GM12864 (cell line): ENCODE measurements around the gene CLIC5.

Experiments used
- DNase-seq: peaks from one replicate; pipeline ENCODE4 v3.0.0-alpha.2; 2011; ENCODE audit warnings: low read depth
- H3K4me3 ChIP-seq: 2 replicates; pipeline ENCODE4 v1.5.1; 2011; ENCODE audit warnings: mild to moderate bottlenecking, low read depth, low read length, control low read depth
- CTCF ChIP-seq: IDR thresholded peaks from 2 replicates; pipeline ENCODE4 v1.5.1; 2011; ENCODE audit warnings: low read depth, mild to moderate bottlenecking, moderate library complexity, low read length, control low read depth, inconsistent platforms; ENCODE audit errors: missing control alignments

Gene CLIC5

GRCh38 chr6:45892196-45892595 lies 123.5 kb downstream of the CLIC5 start:
- no peak for DNase-seq
- TF ChIP-seq CTCF, result no peak
- no peak overlapping the region for H3K4me3 ChIP-seq

GRCh38 chr6:45886776-45887175 lies 128.9 kb downstream of the CLIC5 start:
- no peak for DNase-seq
- no peak for TF ChIP-seq CTCF
- no peak overlapping the region for H3K4me3 ChIP-seq

GRCh38 chr6:45884336-45884735 lies 131.3 kb downstream of the CLIC5 start:
- H3K4me3 ChIP-seq, result no peak overlapping the region
- TF ChIP-seq CTCF, result no peak
- no peak for DNase-seq

- TF ChIP-seq CTCF, result no peak
- H3K4me3 ChIP-seq, result no peak overlapping the region
- no peak for DNase-seq
Measured at GRCh38 chr6:45882671-45883070, 133.0 kb downstream of the CLIC5 start.

- no peak overlapping the region for H3K4me3 ChIP-seq
- no peak for TF ChIP-seq CTCF
- no peak for DNase-seq
Measured at GRCh38 chr6:45881705-45882467, 133.8 kb downstream of the CLIC5 start.

- DNase-seq, result no peak
- no peak for TF ChIP-seq CTCF
- no peak overlapping the region for H3K4me3 ChIP-seq
Measured at GRCh38 chr6:45880676-45881075, 135.0 kb downstream of the CLIC5 start.

GRCh38 chr6:45880159-45880558 lies 135.5 kb downstream of the CLIC5 start:
- no peak for DNase-seq
- no peak overlapping the region for H3K4me3 ChIP-seq
- no peak for TF ChIP-seq CTCF
